Keratinocyte (primary cell): ENCODE data around the gene TBX20. TPM values are rescaled to one million over a fixed set of nuclear protein-coding genes. Genes with fewer than 3 reads are reported as not detected.
"Not testable (repeated sequence)": the region's sequence is repeated elsewhere in the genome, so short reads cannot be mapped to it uniquely, and the experiment has no call there.

Experiments used
- DNase-seq: peaks from one replicate; pipeline ENCODE4 v3.0.0-alpha.2; 2011; ENCODE audit warnings: low read depth, missing footprints, low spot score
- FAIRE-seq: peaks from 2 replicates; lab custom pipeline; 2011; peaks lifted over from hg19 to GRCh38; lab: Jason Lieb, UNC
- H2AFZ ChIP-seq: 2 replicates; pipeline ENCODE4 v1.6.0; 2012; ENCODE audit warnings: low read length, control low read depth, inconsistent platforms; ENCODE audit not compliant: control insufficient read depth
- H3K27ac ChIP-seq: 2 replicates; pipeline ENCODE4 v1.5.1; 2011; ENCODE audit warnings: low read length; ENCODE audit not compliant: control insufficient read depth, insufficient read depth
- H3K27me3 ChIP-seq: 3 replicates; pipeline ENCODE4 v1.6.0; 2011; ENCODE audit warnings: low read length; ENCODE audit not compliant: control insufficient read depth, insufficient read depth; ENCODE audit errors: extremely low read depth
- H3K36me3 ChIP-seq, 2 experiments: 2 replicates in 1 of 2; 3 replicates in 1 of 2; pipeline ENCODE4 v1.5.1; 2011; ENCODE audit warnings: low read length in 2 of 2, mild to moderate bottlenecking in 1 of 2; ENCODE audit not compliant: control insufficient read depth in 2 of 2, insufficient read depth in 2 of 2; ENCODE audit errors: extremely low read depth in 1 of 2
- H3K4me1 ChIP-seq: 3 replicates; pipeline ENCODE4 v1.5.1; 2011; ENCODE audit warnings: low read length; ENCODE audit not compliant: control insufficient read depth, insufficient read depth; ENCODE audit errors: extremely low read depth
- H3K4me2 ChIP-seq: 3 replicates; pipeline ENCODE4 v1.6.0; 2011; ENCODE audit warnings: low read depth, low read length; ENCODE audit not compliant: control insufficient read depth, insufficient read depth; ENCODE audit errors: extremely low read depth
- H3K4me3 ChIP-seq, 3 experiments: fragments of 200-600 bp in 1 of 3; sonication (generic) in 1 of 3; 2 replicates in 2 of 3; 3 replicates in 1 of 3; pipeline ENCODE4 v1.5.1; 2011 to 2016; ENCODE audit warnings: low read length in 3 of 3, mild to moderate bottlenecking in 3 of 3, control low read depth in 2 of 3, inconsistent platforms in 1 of 3, low read depth in 1 of 3, mixed read lengths in 1 of 3, mixed run types in 1 of 3, moderate library complexity in 1 of 3; ENCODE audit not compliant: control insufficient read depth in 2 of 3, insufficient read depth in 2 of 3; ENCODE audit errors: extremely low read depth in 1 of 3
- H3K79me2 ChIP-seq: 2 replicates; pipeline ENCODE4 v1.6.0; 2012; ENCODE audit warnings: low read length; ENCODE audit not compliant: control insufficient read depth, insufficient read depth
- H3K9ac ChIP-seq: 3 replicates; pipeline ENCODE4 v1.6.0; 2011; ENCODE audit warnings: low read length; ENCODE audit not compliant: control insufficient read depth, insufficient read depth; ENCODE audit errors: extremely low read depth
- H3K9me1 ChIP-seq: 3 replicates; pipeline ENCODE4 v1.6.0; 2011; ENCODE audit warnings: low read length; ENCODE audit not compliant: control insufficient read depth, insufficient read depth; ENCODE audit errors: extremely low read depth
- H3K9me3 ChIP-seq: 2 replicates; pipeline ENCODE4 v1.5.1; 2012; ENCODE audit warnings: low read depth, low read length; ENCODE audit not compliant: control insufficient read depth
- H4K20me1 ChIP-seq: 3 replicates; pipeline ENCODE4 v1.6.0; 2011; ENCODE audit warnings: low read length; ENCODE audit not compliant: control insufficient read depth, insufficient read depth; ENCODE audit errors: extremely low read depth
- dilution Hi-C: fragments of 300-500 bp; cut with MboI; formaldehyde crosslinking; loops from one replicate; pipeline ENCODE4 v1.7.0; 2020; ENCODE audit warnings: low sequenced_read_pairs; ENCODE audit not compliant: extremely low pct_ligation_motif_present
- polyA plus RNA-seq, 5 experiments: library from polyadenylated mRNA; depleted of rRNA in 3 of 5; stranded (reverse) in 3 of 5; stranded (forward) in 1 of 5; unstranded in 1 of 5; fragments of >200 nt; gene quantifications; 1 replicate in 1 of 5; 2 replicates in 3 of 5; 3 replicates in 1 of 5; pipeline versions ENCODE4 v1.2.1 to v1.2.3, GENCODE V29; 2011 to 2012; ENCODE audit warnings: missing spikeins in 2 of 5, low read depth in 1 of 5, low replicate concordance in 1 of 5

The TBX20 gene
- polyA plus RNA-seq, 1 donor (not counting 4 experiments of a cell fraction or from before 2014, with no cell fraction given): not detected

DNA sequence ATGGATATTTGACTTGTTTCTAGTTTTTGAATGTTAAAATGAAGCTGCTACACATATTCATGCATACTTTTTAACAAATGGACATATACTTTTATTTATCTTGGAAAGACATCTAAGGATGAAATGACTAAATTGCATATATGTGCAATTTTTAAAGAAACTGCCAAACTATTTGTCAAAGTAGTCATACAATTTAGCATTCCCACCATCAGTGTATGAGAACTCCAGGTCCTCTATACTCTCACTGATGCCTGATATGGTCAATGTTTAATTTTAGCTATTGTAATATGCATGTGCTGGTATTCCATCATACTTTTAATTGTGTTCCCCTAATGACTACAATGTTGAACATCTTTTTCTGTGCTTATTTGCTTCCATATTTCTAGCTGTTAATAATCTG, 47.0 kb downstream of the TBX20 start:
- H3K79me2 ChIP-seq, H3K9me3 ChIP-seq, H3K36me3 ChIP-seq, DNase-seq, H2AFZ ChIP-seq, H3K4me2 ChIP-seq, H3K27me3 ChIP-seq, FAIRE-seq, H3K9me1 ChIP-seq, H3K4me1 ChIP-seq, H4K20me1 ChIP-seq, H3K27ac ChIP-seq, dilution Hi-C loops, H3K4me3 ChIP-seq, H3K9ac ChIP-seq: not testable (repeated sequence)

DNA sequence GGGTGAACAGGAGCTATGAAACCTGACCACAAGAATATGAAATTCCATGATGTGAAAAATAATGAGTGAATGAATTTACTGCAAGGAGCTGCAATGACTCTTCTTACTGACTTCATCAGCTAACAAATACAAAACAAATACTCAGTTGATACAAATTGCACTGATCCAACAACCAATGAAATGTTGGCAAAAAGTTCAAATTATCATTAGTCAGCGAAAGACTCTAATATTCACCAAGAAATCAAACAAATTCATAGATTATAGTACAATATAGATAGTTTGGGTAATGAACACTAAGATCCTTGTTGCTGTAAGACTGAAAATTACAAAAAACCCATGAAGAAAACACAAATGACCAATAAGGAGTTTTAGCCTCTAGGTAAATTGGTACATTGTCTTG, 49.0 kb downstream of the TBX20 start:
- H3K36me3 ChIP-seq, H3K27me3 ChIP-seq, H3K4me1 ChIP-seq, H3K79me2 ChIP-seq, DNase-seq, dilution Hi-C loops, H3K9ac ChIP-seq, H3K9me1 ChIP-seq, H3K9me3 ChIP-seq, H2AFZ ChIP-seq, H3K4me2 ChIP-seq, FAIRE-seq, H4K20me1 ChIP-seq, H3K4me3 ChIP-seq, H3K27ac ChIP-seq: not testable (repeated sequence)

DNA sequence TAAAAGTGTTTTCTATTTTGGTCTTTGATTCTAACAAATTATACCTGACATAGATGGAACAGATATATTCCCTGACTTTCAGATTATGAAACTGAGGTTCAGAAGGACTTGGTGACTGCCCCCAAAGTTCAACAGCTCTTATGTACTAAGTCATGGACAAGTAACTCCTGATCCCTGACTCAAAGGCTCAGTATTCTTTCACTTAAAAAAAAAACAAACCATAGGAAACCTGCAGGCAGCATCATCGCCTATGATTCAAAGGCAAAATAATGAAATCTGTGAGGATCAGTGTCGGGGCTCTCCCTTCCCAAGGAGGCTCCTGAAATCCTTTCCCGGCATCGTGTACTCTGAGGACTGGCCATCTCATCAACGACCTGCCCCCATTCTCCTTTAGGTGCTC, 49.9 kb downstream of the TBX20 start:
- H3K36me3 ChIP-seq, H3K9me1 ChIP-seq, H3K79me2 ChIP-seq, H3K9ac ChIP-seq, H2AFZ ChIP-seq, H3K27ac ChIP-seq, H4K20me1 ChIP-seq, FAIRE-seq, DNase-seq, H3K4me2 ChIP-seq, H3K9me3 ChIP-seq, H3K4me1 ChIP-seq, dilution Hi-C loops, H3K4me3 ChIP-seq, H3K27me3 ChIP-seq: not testable (repeated sequence)

- DNase-seq, H3K9me1 ChIP-seq, H3K9ac ChIP-seq, H3K27ac ChIP-seq, dilution Hi-C loops, H3K4me2 ChIP-seq, FAIRE-seq, H4K20me1 ChIP-seq, H2AFZ ChIP-seq, H3K27me3 ChIP-seq, H3K4me3 ChIP-seq, H3K9me3 ChIP-seq, H3K36me3 ChIP-seq, H3K4me1 ChIP-seq, H3K79me2 ChIP-seq: not testable (repeated sequence)
These were observed 51.5 kb downstream of the TBX20 start for GRCh38 chr7:35202353-35202752.

DNA sequence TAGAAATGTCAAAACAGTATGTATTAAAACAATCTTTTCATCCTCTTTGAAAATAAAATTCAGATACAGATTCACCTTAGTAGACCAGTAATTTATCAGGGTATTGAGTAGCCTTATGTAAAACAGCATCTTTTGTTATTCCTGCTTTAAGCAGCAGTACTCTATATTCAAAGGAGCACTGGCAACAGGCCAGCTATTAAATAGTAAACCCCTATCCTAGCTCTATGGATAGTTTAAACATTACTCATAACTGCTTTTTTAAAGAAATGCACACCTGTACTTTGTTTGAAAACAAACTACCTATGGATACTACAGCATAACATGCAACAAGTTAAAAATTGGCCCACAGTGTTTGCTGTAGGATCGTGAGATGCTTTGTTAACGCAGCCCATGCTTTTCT, 53.7 kb downstream of the TBX20 start:
- H3K4me2 ChIP-seq, H3K9me3 ChIP-seq, dilution Hi-C loops, H3K27me3 ChIP-seq, H3K27ac ChIP-seq, H3K9ac ChIP-seq, FAIRE-seq, H3K9me1 ChIP-seq, H3K4me1 ChIP-seq, DNase-seq, H3K36me3 ChIP-seq, H4K20me1 ChIP-seq, H2AFZ ChIP-seq, H3K4me3 ChIP-seq, H3K79me2 ChIP-seq: not testable (repeated sequence)
